Measurements from ENCODE around the gene LMBRD1.

DNA sequence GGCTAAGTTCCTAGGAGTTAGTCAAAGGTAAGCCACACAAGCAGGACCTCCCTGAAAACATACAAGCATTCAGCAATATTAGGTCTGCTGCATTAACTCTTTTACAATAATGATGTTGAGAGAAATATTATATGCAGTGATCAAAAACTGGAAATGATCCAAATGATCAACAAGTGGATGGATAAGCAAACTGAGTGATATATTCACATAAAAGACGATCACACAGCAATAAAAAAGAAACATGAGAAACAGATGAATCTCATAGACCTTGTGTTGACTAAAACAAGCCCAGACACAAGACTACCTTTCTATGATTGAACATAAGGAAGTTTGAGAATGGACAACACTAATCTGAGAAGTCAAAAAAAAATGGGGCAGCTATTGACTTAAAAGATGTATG, 39.9 kb downstream of the LMBRD1 start:
- TF ChIP-seq EP300 (IDR thresholded peaks at IDR 0.05) (no peak), POLR2A (IDR thresholded peaks at IDR 0.05) (no peak)
- TF ChIP-seq, protein P1, sequence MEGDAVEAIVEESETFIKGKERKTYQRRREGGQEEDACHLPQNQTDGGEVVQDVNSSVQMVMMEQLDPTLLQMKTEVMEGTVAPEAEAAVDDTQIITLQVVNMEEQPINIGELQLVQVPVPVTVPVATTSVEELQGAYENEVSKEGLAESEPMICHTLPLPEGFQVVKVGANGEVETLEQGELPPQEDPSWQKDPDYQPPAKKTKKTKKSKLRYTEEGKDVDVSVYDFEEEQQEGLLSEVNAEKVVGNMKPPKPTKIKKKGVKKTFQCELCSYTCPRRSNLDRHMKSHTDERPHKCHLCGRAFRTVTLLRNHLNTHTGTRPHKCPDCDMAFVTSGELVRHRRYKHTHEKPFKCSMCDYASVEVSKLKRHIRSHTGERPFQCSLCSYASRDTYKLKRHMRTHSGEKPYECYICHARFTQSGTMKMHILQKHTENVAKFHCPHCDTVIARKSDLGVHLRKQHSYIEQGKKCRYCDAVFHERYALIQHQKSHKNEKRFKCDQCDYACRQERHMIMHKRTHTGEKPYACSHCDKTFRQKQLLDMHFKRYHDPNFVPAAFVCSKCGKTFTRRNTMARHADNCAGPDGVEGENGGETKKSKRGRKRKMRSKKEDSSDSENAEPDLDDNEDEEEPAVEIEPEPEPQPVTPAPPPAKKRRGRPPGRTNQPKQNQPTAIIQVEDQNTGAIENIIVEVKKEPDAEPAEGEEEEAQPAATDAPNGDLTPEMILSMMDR (IDR thresholded peaks at IDR 0.05) = no peak

All from tibial nerve (tissue), 4 donors.